Measurements from ENCODE around the gene PARP11.

The PARP11 gene

DNA sequence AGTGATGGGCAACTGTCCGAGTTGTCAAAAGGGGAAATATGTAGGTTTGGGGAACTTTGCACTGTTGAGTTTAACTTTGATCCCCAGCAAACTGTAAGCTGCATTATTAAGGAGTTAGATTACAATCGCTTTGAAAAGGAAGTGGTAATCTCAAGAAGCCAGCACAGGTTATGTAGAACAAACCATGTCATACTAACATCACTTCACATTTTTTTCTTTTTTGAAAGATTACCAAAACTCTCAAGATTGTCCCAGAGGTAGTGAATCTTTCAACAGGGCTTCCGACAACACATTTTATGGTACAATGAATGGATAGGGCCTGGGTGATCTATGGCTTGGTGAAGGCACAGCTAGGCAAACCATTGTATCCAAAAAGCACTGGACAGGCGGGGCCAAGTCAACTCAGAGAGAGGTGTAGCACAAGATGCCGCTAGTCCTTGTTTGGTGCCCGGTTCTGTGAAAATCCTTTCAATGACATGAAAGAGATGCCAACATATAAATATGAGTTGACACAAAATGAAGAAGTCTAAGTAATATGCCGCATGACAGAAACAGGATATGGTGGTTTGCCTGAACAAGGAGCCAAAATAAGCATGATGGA lies 24.3 kb upstream of the PARP11 start:
- no peaks in the 10 kb centered on the region for H3K36me3 Mint-ChIP-seq
- peaks cover 3 to 6% of the 10 kb centered on the region in 2 donors for H3K4me1 Mint-ChIP-seq
- peaks cover 0 to 5% of the 10 kb centered on the region in 2 donors for H3K27me3 Mint-ChIP-seq
- H3K27ac Mint-ChIP-seq = no peak overlapping the region
- no peaks in the 10 kb centered on the region for H3K9me3 Mint-ChIP-seq
- no peak overlapping the region for H3K4me3 Mint-ChIP-seq
- DNase-seq = no peak
- no peak for ATAC-seq (replicated peaks)

DNA sequence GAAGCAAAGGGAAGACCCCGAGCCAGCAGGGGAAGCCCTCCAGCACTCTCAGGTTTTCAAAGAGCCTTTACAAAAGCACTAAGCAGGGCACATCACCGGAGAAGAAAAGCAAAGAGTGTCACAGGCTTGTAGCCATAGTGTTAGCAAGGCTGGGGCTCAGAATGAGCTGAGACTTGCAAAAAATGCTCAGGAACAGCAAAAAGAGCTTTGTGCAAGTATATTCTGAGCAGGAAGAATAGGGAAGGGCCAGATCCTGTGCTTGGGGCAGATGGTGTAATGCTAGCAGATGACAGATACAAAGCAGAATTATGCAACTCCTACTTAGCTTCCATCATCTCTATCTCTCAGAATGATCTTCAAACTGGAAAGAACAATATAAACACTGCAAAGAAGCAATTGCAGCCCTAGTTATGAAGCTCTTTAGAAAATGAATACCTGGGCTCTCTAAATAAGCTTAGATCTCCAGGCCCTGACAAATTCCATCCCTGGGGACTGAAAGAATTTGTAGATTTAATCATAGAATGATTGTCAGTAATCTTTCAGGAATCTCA lies 23.7 kb upstream of the PARP11 start:
- H3K4me3 Mint-ChIP-seq = no peak overlapping the region
- H3K4me1 Mint-ChIP-seq = peaks cover 3 to 6% of the 10 kb centered on the region in 2 donors
- DNase-seq (no peak), ATAC-seq (replicated peaks) (no peak)
- H3K9me3 Mint-ChIP-seq = no peaks in the 10 kb centered on the region
- no peak overlapping the region for H3K27ac Mint-ChIP-seq
- peaks cover 0 to 5% of the 10 kb centered on the region in 2 donors for H3K27me3 Mint-ChIP-seq
- no peaks in the 10 kb centered on the region for H3K36me3 Mint-ChIP-seq

DNA sequence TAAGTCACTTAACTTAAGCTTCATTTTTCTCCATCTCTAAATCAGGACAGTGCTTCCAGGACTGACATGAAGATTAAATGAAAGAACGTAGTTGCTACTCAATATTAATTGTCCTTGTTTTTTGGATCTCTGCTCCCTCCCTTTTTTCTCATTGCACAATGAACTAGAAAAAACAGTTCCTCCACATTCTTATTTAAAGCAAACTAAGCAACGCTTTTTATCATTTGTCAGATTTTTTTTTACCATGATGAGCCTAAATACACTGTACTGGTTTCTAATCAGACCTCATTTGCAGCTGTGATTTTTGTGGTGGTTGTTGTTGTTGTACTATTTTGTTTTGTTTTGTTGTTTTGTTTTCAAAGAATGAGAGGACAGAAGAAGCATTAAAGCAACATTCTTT lies 23.2 kb upstream of the PARP11 start:
- Mint-ChIP-seq H3K27ac (no peak overlapping the region), H3K4me3 (no peak overlapping the region), H3K36me3 (no peaks in the 10 kb centered on the region), H3K27me3 (peaks cover 0 to 5% of the 10 kb centered on the region in 2 donors), H3K9me3 (no peaks in the 10 kb centered on the region), H3K4me1 (peaks cover 3 to 6% of the 10 kb centered on the region in 2 donors)
- ATAC-seq (replicated peaks) (no peak), DNase-seq (no peak)

DNA sequence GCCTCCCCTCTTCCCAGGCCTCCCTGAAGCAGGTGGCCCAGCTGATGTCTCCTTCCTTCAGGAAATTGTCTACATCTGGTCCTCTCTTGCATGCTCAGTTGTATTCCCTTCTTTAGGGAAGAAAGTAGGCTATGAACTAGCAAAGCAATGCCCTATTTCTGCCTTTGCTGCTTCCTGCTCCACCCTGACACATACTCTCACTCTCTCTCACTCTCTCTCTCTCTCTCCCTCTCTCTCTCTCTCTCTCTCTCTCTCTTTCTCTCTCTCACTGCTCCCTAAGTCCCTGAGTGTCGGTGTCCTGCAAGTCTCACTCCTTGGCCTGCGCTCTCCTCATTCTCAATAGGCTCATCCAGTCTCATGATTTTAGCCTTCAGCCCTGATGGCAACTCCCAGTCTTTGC lies 19.4 kb upstream of the PARP11 start:
- Mint-ChIP-seq H3K4me3 (no peak overlapping the region), H3K27me3 (peaks cover 0 to 5% of the 10 kb centered on the region in 2 donors), H3K9me3 (no peaks in the 10 kb centered on the region), H3K27ac (no peak overlapping the region), H3K4me1 (peaks cover 2 to 5% of the 10 kb centered on the region in 2 donors), H3K36me3 (no peaks in the 10 kb centered on the region)
- no peak for DNase-seq
- ATAC-seq (replicated peaks) = no peak

DNA sequence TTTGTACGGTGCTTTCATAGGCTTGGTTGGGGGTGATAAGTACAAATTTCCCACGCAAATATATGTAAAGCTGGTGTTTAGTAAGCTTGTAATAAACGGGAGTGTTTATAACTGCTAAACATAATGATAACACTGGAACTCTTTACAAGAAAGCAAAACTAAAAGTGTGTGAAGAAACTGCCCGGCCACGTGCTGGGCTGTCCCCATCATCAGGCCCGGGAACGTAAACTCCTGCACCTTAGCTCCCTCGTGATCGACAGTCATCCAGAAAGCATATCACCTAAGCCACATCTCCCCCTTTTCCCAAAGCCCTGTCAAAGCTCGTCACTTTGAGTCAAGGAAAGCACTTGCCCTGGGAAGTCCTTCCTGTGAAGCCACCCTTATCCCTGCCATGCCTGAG lies 18.0 kb upstream of the PARP11 start:
- Mint-ChIP-seq H3K4me3 (no peak overlapping the region), H3K4me1 (no peaks in the 10 kb centered on the region), H3K27ac (no peak overlapping the region), H3K9me3 (no peaks in the 10 kb centered on the region), H3K36me3 (no peaks in the 10 kb centered on the region), H3K27me3 (peaks cover 0 to 5% of the 10 kb centered on the region in 2 donors)
- DNase-seq (no peak), ATAC-seq (replicated peaks) (no peak)

DNA sequence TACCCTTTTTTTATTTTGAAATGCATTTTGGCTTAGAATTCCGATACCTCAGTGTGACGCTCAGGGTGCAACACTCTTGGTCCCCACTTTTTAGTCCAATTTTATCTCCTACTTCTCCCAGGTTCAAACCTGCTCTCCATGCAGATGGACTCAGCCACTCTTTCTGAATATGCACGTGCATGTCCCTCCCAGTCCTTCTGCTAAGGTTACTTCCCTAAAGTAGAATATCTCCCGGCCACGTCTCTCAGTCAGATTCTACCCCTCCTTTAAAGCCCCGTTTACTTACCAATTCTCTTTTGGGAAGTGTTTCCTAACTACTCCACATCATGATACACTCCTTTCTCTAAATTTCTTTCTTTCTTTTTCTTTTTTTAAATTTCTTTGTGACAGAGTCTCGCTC lies 15.5 kb upstream of the PARP11 start:
- Mint-ChIP-seq H3K27ac (no peak overlapping the region), H3K4me3 (no peak overlapping the region), H3K36me3 (no peaks in the 10 kb centered on the region), H3K9me3 (no peaks in the 10 kb centered on the region), H3K4me1 (peaks cover 4 to 6% of the 10 kb centered on the region in 2 donors), H3K27me3 (peaks cover 5 to 8% of the 10 kb centered on the region in 2 donors)
- DNase-seq (no peak), ATAC-seq (replicated peaks) (no peak)

DNA sequence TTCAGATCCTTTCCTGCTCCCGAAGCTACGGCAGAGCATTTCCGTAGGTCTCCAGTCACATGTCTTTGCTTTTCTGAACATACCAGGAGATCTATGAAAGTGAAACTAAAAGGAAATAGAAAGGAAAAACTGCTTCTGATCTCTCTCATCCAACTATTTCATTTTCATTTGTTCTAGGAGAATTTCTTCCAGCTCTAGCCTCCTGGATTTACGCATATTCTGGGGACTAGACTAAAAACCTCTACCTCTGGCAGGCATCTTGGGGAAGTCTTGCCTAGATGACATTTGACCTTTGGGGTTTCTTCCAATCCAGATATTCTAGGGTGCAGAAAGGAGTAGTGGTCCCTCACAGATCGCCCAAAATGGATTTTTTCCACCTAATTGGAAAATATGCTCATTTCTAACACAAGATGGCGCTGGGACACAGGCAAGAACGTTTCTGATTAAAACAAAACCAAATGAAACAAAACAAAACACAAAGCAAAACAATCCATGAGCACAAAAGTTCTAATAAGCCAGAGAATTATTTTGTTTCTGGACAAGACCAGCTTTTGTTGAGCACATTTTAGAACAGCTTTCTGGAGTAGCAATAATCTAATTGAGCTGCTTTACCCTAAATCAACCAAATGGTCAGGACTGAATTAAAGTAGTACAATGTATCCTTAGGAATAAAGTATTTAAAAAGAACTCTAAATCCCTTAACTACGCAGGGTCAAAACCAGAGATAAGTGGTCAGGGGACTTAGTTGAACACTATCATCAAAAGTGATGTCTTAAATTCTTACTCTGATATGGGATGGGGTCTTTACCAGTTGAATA lies 12.3 kb upstream of the PARP11 start:
- Mint-ChIP-seq H3K9me3 (no peaks in the 10 kb centered on the region), H3K27me3 (peaks cover 5 to 15% of the 10 kb centered on the region in 2 donors), H3K4me3 (peak overlapping the region in 1 of 2 donors; percentile 40), H3K27ac (no peak overlapping the region), H3K4me1 (peaks cover 4 to 6% of the 10 kb centered on the region in 2 donors), H3K36me3 (no peaks in the 10 kb centered on the region)
- ATAC-seq (replicated peaks) (no peak), DNase-seq (no peak)

DNA sequence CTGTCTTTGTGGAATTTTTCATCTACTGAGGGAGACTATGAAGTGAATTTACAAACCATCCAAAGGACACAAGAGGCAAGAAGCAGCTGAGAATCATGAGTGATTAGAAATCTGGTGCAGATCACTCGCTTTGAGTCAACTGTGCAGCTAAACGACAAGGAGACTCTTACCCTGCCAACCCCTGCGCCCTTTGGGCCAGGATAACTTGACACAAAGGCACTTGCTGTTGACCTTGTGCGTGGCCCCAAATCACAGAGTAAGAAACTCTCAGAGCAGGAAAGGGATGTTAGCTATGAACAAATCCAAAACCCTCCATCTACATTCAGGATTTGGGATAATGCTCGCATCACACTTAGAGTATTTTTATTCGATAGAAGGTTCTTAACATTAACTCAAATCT lies 11.5 kb upstream of the PARP11 start:
- no peak for ATAC-seq (replicated peaks)
- no peaks in the 10 kb centered on the region for H3K9me3 Mint-ChIP-seq
- H3K36me3 Mint-ChIP-seq = no peaks in the 10 kb centered on the region
- H3K27ac Mint-ChIP-seq = no peak overlapping the region
- H3K4me1 Mint-ChIP-seq = peaks cover 4 to 6% of the 10 kb centered on the region in 2 donors
- no peak for DNase-seq
- H3K27me3 Mint-ChIP-seq = peaks cover 9 to 19% of the 10 kb centered on the region in 2 donors
- H3K4me3 Mint-ChIP-seq = no peak overlapping the region

DNA sequence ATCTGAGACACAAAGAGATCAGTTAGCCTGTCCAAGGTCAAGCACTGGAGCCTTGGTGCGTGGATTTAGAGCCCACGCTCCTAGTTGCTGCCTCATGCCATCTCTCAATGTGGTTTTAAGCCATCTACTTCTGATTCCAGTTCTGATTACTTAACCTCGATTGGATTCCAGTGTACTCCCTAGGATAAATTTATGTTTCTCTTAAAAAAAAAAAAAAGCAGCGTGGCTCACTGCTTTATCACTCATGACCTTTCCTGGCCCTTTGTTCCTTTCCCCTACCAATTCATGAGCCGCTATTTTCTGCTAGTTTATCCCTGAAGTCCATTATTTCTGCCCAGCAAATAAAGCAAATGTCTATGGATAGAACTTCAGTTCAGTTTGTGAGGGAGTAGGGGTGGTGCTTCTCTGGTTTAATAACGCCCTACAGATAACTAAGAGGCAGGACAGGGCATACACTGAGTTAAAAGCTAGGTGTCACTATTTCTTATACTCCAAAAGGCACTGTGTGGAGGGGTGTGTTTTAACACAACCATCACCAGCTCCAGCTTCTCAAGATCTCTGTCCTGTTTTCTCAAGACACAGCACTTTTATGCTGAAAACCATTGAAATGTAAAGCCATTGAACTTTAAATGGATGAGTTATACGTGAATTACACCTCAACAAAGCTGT lies 9.8 kb upstream of the PARP11 start:
- H3K27me3 Mint-ChIP-seq = peaks cover 11 to 27% of the 10 kb centered on the region in 2 donors
- DNase-seq = no peak
- peak; percentile 83 to 84 for ATAC-seq (replicated peaks)
- no peak overlapping the region for H3K4me3 Mint-ChIP-seq
- peaks cover 4 to 6% of the 10 kb centered on the region in 2 donors for H3K4me1 Mint-ChIP-seq
- H3K36me3 Mint-ChIP-seq = peaks cover 0 to 3% of the 10 kb centered on the region in 2 donors
- no peaks in the 10 kb centered on the region for H3K9me3 Mint-ChIP-seq
- no peak overlapping the region for H3K27ac Mint-ChIP-seq

DNA sequence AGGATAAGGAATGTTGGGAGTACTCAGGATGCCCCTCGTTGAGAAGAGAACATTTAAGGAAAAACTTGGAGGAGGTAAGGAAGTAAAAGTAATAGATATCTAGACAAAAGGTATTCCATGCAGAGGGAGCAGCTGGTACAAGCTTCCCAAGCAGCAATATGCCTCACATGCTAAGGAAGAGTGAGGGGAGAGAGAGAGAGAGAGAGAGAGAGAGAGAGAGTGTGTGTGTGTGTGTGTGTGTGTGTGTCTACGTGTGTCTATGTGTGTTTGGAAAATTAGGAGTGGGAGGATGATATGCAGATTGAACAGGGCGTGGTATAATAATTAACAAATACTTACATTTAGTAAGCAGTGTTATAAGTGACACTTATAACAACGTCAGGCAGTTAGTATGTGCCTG lies 9.2 kb upstream of the PARP11 start:
- H3K27me3 Mint-ChIP-seq = peaks cover 18 to 32% of the 10 kb centered on the region in 2 donors
- H3K4me1 Mint-ChIP-seq = peaks cover 4 to 6% of the 10 kb centered on the region in 2 donors
- H3K4me3 Mint-ChIP-seq = no peak overlapping the region
- ATAC-seq (replicated peaks) (no peak), DNase-seq (no peak)
- no peak overlapping the region for H3K27ac Mint-ChIP-seq
- no peaks in the 10 kb centered on the region for H3K9me3 Mint-ChIP-seq
- peaks cover 0 to 3% of the 10 kb centered on the region in 2 donors for H3K36me3 Mint-ChIP-seq

DNA sequence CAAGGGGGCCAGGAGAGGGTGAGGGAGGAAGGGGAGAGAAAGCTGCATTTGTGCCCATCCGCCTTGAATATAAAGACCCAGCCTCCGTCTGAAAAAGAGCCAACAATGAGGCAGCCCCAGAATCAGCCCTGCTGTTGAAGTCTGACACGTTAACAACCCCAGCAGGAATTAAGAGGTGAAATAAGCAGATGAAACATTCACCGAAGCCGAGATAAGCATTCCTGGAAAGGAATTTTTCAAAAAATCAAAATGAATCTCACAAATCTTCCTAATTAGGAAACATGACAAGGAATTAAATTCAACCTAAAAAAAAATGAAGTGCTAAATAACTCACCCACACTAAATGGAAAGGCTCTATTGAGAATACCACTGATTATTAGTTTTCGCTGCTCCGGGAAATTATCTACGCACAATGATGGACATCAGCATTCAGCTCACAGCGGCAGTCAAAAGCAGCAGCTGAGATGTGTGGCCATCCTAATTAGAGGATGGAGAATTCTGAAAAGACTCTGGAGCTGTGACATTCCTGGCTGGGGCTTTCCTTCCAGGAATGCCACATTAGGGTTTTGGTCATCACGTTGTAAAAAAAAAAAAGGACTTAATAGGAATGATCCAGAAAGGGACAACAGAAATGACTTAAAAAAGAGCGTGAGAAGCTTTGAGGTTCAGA lies 8.2 kb upstream of the PARP11 start:
- DNase-seq = no peak
- ATAC-seq (replicated peaks) = no peak
- H3K27me3 Mint-ChIP-seq = peaks cover 19 to 32% of the 10 kb centered on the region in 2 donors
- H3K36me3 Mint-ChIP-seq = peaks cover 0 to 3% of the 10 kb centered on the region in 2 donors
- no peaks in the 10 kb centered on the region for H3K9me3 Mint-ChIP-seq
- peaks cover 4 to 6% of the 10 kb centered on the region in 2 donors for H3K4me1 Mint-ChIP-seq
- H3K27ac Mint-ChIP-seq = no peak overlapping the region
- H3K4me3 Mint-ChIP-seq = no peak overlapping the region

DNA sequence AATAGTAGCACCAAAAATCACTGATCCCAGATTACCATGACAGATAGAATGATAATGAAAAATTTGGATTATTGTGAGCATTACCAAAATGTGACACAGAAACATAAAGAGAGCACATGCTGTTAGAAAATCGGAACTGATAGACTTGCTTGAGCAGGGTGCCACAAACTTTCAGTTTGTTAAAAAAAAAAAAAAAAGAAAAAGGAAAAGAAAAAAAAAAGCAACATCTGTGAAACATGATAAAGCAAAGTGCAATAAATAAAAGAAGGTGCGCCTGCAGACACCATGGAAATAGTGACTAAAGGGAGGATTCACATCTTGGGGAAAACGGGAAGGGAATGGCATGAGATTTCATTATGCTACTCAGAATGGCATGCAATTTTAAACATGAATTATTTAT lies 6.6 kb upstream of the PARP11 start:
- no peaks in the 10 kb centered on the region for H3K9me3 Mint-ChIP-seq
- no peak overlapping the region for H3K27ac Mint-ChIP-seq
- H3K4me3 Mint-ChIP-seq = no peak overlapping the region
- H3K36me3 Mint-ChIP-seq = peaks cover 0 to 3% of the 10 kb centered on the region in 2 donors
- DNase-seq (no peak), ATAC-seq (replicated peaks) (no peak)
- H3K4me1 Mint-ChIP-seq = no peaks in the 10 kb centered on the region
- peaks cover 19 to 29% of the 10 kb centered on the region in 2 donors for H3K27me3 Mint-ChIP-seq

DNA sequence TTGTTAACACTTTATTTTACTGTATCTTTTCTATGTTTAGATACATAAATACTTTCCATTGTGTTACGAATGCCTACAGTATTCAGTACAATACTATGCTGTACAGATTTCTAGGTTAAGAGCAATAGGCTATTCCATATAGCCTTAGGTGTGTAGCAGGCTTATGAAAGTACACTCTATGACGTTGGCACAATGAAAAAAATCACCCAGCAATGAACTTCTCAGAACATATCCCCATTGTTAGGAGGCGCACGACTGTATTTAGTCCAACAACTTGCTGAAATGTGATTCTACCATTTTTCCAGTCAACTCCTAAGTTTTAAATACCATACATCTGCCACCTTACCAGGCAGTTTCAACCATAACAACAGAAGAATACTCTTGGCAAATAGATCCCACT lies 1.8 kb downstream of the PARP11 start:
- H3K4me1 Mint-ChIP-seq = peaks cover 25 to 41% of the 10 kb centered on the region in 2 donors
- DNase-seq = no peak
- no peak overlapping the region for H3K27ac Mint-ChIP-seq
- ATAC-seq (replicated peaks) = no peak
- peaks cover 13 to 17% of the 10 kb centered on the region in 2 donors for H3K36me3 Mint-ChIP-seq
- H3K9me3 Mint-ChIP-seq = peaks cover 0 to 2% of the 10 kb centered on the region in 2 donors
- H3K27me3 Mint-ChIP-seq = no peaks in the 10 kb centered on the region
- peak overlapping the region; percentile 97 for H3K4me3 Mint-ChIP-seq

DNA sequence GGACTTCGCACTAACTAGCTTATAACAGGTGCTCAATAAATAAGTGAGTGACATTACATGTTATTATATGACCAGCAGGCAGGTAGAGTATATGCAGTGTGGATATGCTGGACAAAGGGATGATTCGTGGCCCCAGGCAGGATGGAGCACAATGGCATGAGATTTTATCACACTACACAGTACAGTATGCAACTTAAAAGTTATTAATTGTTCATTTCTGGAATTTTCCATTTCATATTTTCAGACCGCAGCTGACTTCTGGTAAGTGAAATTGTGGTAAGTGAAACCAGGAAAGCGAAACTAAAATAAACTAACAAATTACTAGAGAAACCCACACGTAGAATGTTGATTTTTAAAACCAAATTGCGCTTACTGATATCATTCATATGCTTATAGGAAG lies 3.3 kb downstream of the PARP11 start:
- DNase-seq (no peak), ATAC-seq (replicated peaks) (peak; percentile 8 to 17)
- H3K36me3 Mint-ChIP-seq = peaks cover 23 to 32% of the 10 kb centered on the region in 2 donors
- H3K4me1 Mint-ChIP-seq = peaks cover 29 to 41% of the 10 kb centered on the region in 2 donors
- peaks cover 7 to 9% of the 10 kb centered on the region in 2 donors for H3K9me3 Mint-ChIP-seq
- no peaks in the 10 kb centered on the region for H3K27me3 Mint-ChIP-seq
- H3K27ac Mint-ChIP-seq = peak overlapping the region; percentile 62
- H3K4me3 Mint-ChIP-seq = peak overlapping the region; percentile 70 to 71

Measured in stimulated activated naive B cell treated with anti-CD40 and anti-IgM and Interleukin-4, amounts not matched to agents 10 μg/mL and 1 μg/mL and 100 μg/mL, for 72 hours (primary cell).